MM.1S (cell line): ENCODE measurements around the gene PLEKHH1.

Experiments
- DNase-seq: peaks from one replicate; pipeline ENCODE4 v3.0.0-alpha.2; 2015
- H2AFZ ChIP-seq: fragments of 300-600 bp; sonication (generic); 2 replicates; pipeline ENCODE4 v1.6.0; 2016; ENCODE audit warnings: antibody characterized with exemption, low read length
- H3F3A ChIP-seq: fragments of 300-600 bp; sonication (generic); 2 replicates; pipeline ENCODE4 v1.6.1; 2016; ENCODE audit warnings: mild to moderate bottlenecking, antibody characterized with exemption, low read length, moderate library complexity, mixed read lengths; ENCODE audit not compliant: insufficient read depth
- H3K27ac ChIP-seq: fragments of 300-600 bp; sonication (generic); 2 replicates; pipeline ENCODE4 v1.5.1; 2016; ENCODE audit warnings: mild to moderate bottlenecking, low read length
- H3K27me3 ChIP-seq: fragments of 300-600 bp; sonication (generic); replicated peaks from 2 replicates; pipeline ENCODE4 v1.6.0; 2016; ENCODE audit warnings: low read length; ENCODE audit not compliant: insufficient read depth
- H3K36me3 ChIP-seq: fragments of 300-600 bp; sonication (generic); replicated peaks from 2 replicates; pipeline ENCODE4 v1.6.1; 2016; ENCODE audit warnings: mild to moderate bottlenecking, low read length, mixed read lengths; ENCODE audit not compliant: insufficient read depth
- H3K4me1 ChIP-seq: fragments of 300-600 bp; sonication (generic); 2 replicates; pipeline ENCODE4 v1.6.1; 2016; ENCODE audit warnings: low read length, mixed read lengths
- H3K4me2 ChIP-seq: fragments of 300-600 bp; sonication (generic); 2 replicates; pipeline ENCODE4 v1.6.0; 2016; ENCODE audit warnings: low read depth, low read length
- H3K4me3 ChIP-seq: fragments of 300-600 bp; sonication (generic); 2 replicates; pipeline ENCODE4 v1.5.1; 2016; ENCODE audit warnings: low read length, mixed read lengths
- H3K79me2 ChIP-seq: fragments of 300-600 bp; sonication (generic); 2 replicates; pipeline ENCODE4 v1.6.1; 2016; ENCODE audit warnings: mixed run types, low read length, mixed read lengths
- H3K9ac ChIP-seq: fragments of 300-600 bp; sonication (generic); 2 replicates; pipeline ENCODE4 v1.6.1; 2016; ENCODE audit warnings: low read length, mixed read lengths
- H3K9me2 ChIP-seq: fragments of 300-600 bp; sonication (generic); replicated peaks from 2 replicates; pipeline ENCODE4 v1.6.1; 2016; ENCODE audit warnings: mild to moderate bottlenecking, low read length, mixed read lengths; ENCODE audit not compliant: insufficient read depth
- H3K9me3 ChIP-seq: fragments of 300-600 bp; sonication (generic); replicated peaks from 2 replicates; pipeline ENCODE4 v1.6.1; 2016; ENCODE audit warnings: mild to moderate bottlenecking, low read length, mixed read lengths; ENCODE audit not compliant: insufficient read depth
- H4K20me1 ChIP-seq: fragments of 300-600 bp; sonication (generic); 2 replicates; pipeline ENCODE4 v1.6.1; 2016; ENCODE audit warnings: mild to moderate bottlenecking, low read length, moderate library complexity, mixed read lengths; ENCODE audit not compliant: insufficient read depth
- CTCF ChIP-seq: fragments of 300-600 bp; sonication (generic); IDR thresholded peaks from 2 replicates; pipeline ENCODE4 v1.5.1; 2016; ENCODE audit warnings: antibody characterized with exemption, low read length, mixed read lengths
- EZH2 ChIP-seq: fragments of 300-600 bp; sonication (generic); optimal IDR thresholded peaks from 2 replicates; pipeline ENCODE3; 2017; ENCODE audit warnings: low read depth, mild to moderate bottlenecking, antibody characterized with exemption, low read length, mixed read lengths
- EZH2phosphoT487 ChIP-seq: fragments of 300-600 bp; sonication (generic); IDR thresholded peaks from 2 replicates; pipeline ENCODE4 v1.6.1; 2018; ENCODE audit warnings: antibody characterized with exemption, low read length

The PLEKHH1 gene

GRCh38 chr14:67537736-67538135 lies 4.6 kb downstream of the PLEKHH1 start:
- no peaks in the 10 kb centered on the region for H3K27me3 ChIP-seq
- no peak for DNase-seq

GRCh38 chr14:67538501-67538900 lies 5.4 kb downstream of the PLEKHH1 start:
- no peaks in the 10 kb centered on the region for H3K36me3 ChIP-seq
- H3K4me1 ChIP-seq: no peaks in the 10 kb centered on the region
- no peaks in the 10 kb centered on the region for H3K9me3 ChIP-seq
- H2AFZ ChIP-seq: no peak overlapping the region
- no peak for DNase-seq
- H3K4me3 ChIP-seq: no peak overlapping the region
- H3K79me2 ChIP-seq: no peaks in the 10 kb centered on the region
- H3K4me2 ChIP-seq: no peak overlapping the region
- H3K27ac ChIP-seq: no peak overlapping the region
- no peak overlapping the region for H3K9ac ChIP-seq
- no peaks in the 10 kb centered on the region for H3K27me3 ChIP-seq
- no peaks in the 10 kb centered on the region for H3K9me2 ChIP-seq
- H3F3A ChIP-seq: no peaks in the 10 kb centered on the region
- TF ChIP-seq EZH2phosphoT487 (no peak), EZH2 (no peak), CTCF (no peak)
- H4K20me1 ChIP-seq: no peaks in the 10 kb centered on the region

More at GRCh38 chr14:67537736-67538135, 4.6 kb downstream of the PLEKHH1 start:
- H4K20me1 ChIP-seq: no peaks in the 10 kb centered on the region
- H3K4me1 ChIP-seq: no peaks in the 10 kb centered on the region
- no peak overlapping the region for H2AFZ ChIP-seq
- no peak overlapping the region for H3K4me3 ChIP-seq
- H3K79me2 ChIP-seq: no peaks in the 10 kb centered on the region
- H3K9me3 ChIP-seq: no peaks in the 10 kb centered on the region
- no peaks in the 10 kb centered on the region for H3K36me3 ChIP-seq
- no peak overlapping the region for H3K4me2 ChIP-seq
- no peak overlapping the region for H3K27ac ChIP-seq
- no peaks in the 10 kb centered on the region for H3F3A ChIP-seq
- H3K9me2 ChIP-seq: no peaks in the 10 kb centered on the region
- no peak overlapping the region for H3K9ac ChIP-seq
- TF ChIP-seq CTCF (no peak), EZH2phosphoT487 (no peak), EZH2 (no peak)

GRCh38 chr14:67539116-67539515 lies 6.0 kb downstream of the PLEKHH1 start:
- Histone ChIP-seq H3K36me3 (no peaks in the 10 kb centered on the region), H3K4me1 (no peaks in the 10 kb centered on the region), H3F3A (no peaks in the 10 kb centered on the region), H3K27me3 (no peaks in the 10 kb centered on the region), H3K27ac (no peak overlapping the region), H3K79me2 (no peaks in the 10 kb centered on the region), H2AFZ (no peak overlapping the region), H3K4me2 (no peak overlapping the region), H3K9me3 (no peaks in the 10 kb centered on the region), H3K9me2 (no peaks in the 10 kb centered on the region), H3K9ac (no peak overlapping the region), H3K4me3 (no peak overlapping the region), H4K20me1 (no peaks in the 10 kb centered on the region)
- TF ChIP-seq EZH2phosphoT487 (no peak), EZH2 (no peak), CTCF (no peak)
- DNase-seq: no peak
